T-helper 2 cell (primary cell): ENCODE data around the gene PRKAA2.

Experiments
- DNase-seq, 5 experiments: peaks; one replicate each; pipeline versions ENCODE4 v3.0.0 to v3.0.0-alpha.2; 2012 to 2022

Gene PRKAA2

GRCh38 chr1:56726706-56727105 lies 81.6 kb downstream of the PRKAA2 start:
- DNase-seq, result no peak

DNA sequence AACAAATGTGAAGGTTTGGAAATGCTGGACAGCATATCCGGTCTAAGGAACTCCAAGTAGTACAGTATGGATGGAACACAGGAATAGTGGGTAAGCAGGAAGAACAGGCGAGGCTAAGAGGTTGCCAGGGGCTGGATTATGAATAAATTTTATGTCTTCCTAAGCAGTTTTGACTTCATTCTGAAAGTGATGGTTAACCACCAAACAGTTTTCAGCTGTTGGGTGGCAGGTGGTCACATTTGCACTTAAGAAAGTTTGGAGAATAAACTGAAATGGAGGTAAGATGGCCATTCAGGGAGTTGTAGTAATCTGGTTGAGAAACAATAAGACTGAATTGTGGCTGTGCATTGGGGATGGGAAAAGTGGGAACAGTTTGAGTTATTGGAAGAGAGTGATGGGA lies 83.8 kb downstream of the PRKAA2 start:
- DNase-seq, result peak in 1 of 5 experiments; percentile 2

GRCh38 chr1:56745231-56745630 lies 100.1 kb downstream of the PRKAA2 start:
- DNase-seq, result no peak

GRCh38 chr1:56754708-56755479 lies 109.8 kb downstream of the PRKAA2 start:
- DNase-seq, result no peak

GRCh38 chr1:56755911-56756310 lies 110.8 kb downstream of the PRKAA2 start:
- DNase-seq, result no peak

DNA sequence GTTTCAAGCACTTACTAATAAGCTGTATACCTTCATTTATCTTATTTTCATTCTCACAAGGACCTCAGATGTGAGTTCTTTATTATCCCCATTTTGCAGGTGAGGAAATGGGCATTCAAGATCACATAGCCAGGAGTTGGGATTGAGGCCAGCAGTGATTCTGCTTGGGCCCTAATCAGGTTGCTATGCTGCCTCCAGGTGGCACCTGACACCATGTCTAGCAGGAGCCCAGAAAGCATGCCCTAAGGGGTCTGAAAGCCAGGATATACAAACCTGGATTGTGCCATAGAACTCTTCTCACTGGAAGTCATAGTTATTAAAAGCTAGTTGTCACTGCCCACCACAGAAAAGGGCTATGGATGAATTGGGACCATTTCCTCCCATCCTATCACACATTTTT lies 113.0 kb downstream of the PRKAA2 start:
- no peak for DNase-seq

DNA sequence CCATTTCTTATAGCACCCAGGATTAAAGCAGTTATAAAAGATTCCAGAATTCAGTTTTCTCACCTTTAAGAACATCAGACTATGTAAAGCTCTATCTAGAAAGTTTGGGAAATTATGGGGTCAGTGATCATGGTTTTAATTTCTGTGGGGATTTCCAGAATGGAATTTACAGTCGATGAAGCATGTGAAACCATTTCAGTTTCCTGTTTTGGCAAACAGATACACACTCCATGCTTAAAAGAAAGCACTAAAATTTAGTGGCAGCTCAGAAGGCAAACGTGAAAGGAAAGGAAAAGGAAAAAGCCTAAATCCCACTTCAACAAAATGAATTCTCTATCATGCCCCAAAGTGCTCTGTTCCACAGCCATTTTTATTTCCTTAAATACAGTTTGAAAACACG lies 113.7 kb downstream of the PRKAA2 start:
- no peak for DNase-seq
